Testis (tissue), 3 donors: Measurements from ENCODE around the gene PRKG1. TPM values are rescaled to one million over a fixed set of nuclear protein-coding genes. Genes with fewer than 3 reads are reported as not detected.

ENCODE experiments used
- DNase-seq: peaks from one replicate; pipeline ENCODE4 v3.0.0-alpha.2; 2019
- H3K27ac ChIP-seq, 2 donors: fragments of 200-600 bp; sonication (generic); one replicate each; pipeline ENCODE4 v1.5.1; 2019
- H3K27me3 ChIP-seq: fragments of 200-600 bp; sonication (generic); one replicate; pipeline ENCODE4 v1.5.1; 2019
- H3K36me3 ChIP-seq: fragments of 200-600 bp; sonication (generic); one replicate; pipeline ENCODE4 v1.5.1; 2017; ENCODE audit warnings: low read depth; ENCODE audit errors: missing control alignments
- H3K4me1 ChIP-seq: fragments of 200-600 bp; sonication (generic); one replicate; pipeline ENCODE4 v1.5.1; 2019
- H3K4me3 ChIP-seq, 2 donors: fragments of 200-600 bp; sonication (generic); one replicate each; pipeline ENCODE4 v1.5.1; 2017 to 2019
- H3K9me3 ChIP-seq: fragments of 200-600 bp; sonication (generic); one replicate; pipeline ENCODE4 v1.5.1; 2017
- POLR2A ChIP-seq: fragments of 450-650 bp; IDR thresholded peaks from one replicate; pipeline ENCODE4 v1.6.1; 2017; ENCODE audit warnings: antibody characterized with exemption, mild to moderate bottlenecking, moderate library complexity
- WGBS, 2 donors: methylation state at CpG; one replicate each; pipeline ENCODE4 v1.1.5; 2018; 5-methylcytosine and 5-hydroxymethylcytosine counted together
- intact Hi-C: fragments of 100-400 bp; cut with DNase I; formaldehyde crosslinking; loops from one replicate; pipeline ENCODE4 v1.15.1; 2023; ENCODE audit warnings: low total_unique reads
- polyA plus RNA-seq: library from polyadenylated mRNA; stranded (reverse); fragments of 350-450 nt; fragmentation: Illumina TruSeq; extraction: RNeasy Lipid Tissue Mini Kit (QIAGEN cat#74804); gene quantifications from one replicate; pipeline ENCODE4 v1.2.3, GENCODE V29; 2014; ENCODE audit warnings: low read depth, low replicate concordance; ENCODE audit not compliant: insufficient read depth
- total RNA-seq, 2 donors: library from RNA; depleted of rRNA; stranded (reverse); fragments of >200 nt; gene quantifications; one replicate each; pipeline ENCODE4 v1.2.3, GENCODE V29; 2016
- TF ChIP-seq, protein P1 (sequence below), 3 experiments: fragments of 450-650 bp in 2 of 3; fragments of 200-600 bp in 1 of 3; sonication (generic) in 1 of 3; IDR thresholded peaks; one replicate each; pipeline ENCODE4 v1.5.1; 2016 to 2019; ENCODE audit warnings: antibody characterized with exemption in 3 of 3, mild to moderate bottlenecking in 2 of 3, moderate library complexity in 1 of 3

The PRKG1 gene
- total and polyA plus RNA-seq, 3 donors from 2014 or later: 6.3 to 15.3 (median 12.5) TPM

DNA sequence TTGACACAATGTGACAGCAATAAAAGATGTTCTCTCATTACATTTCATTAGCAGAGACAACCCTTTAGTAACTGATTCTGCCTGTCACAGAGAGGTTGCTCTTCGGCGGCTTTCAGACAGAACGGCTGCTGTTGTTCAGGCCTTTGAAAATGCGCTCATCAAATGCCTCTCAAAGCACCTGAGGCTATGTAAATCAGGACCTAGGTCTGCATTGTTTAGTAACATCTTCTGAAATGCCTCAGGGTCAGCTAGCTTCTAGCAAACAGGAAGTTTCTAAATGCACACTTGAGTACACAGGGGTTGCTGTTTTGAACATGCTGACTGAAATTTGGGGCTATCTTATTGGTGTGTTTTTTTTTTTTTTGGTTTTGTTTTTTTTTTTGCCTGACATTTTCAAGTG lies 1096.5 kb downstream of the PRKG1 start:
- Histone ChIP-seq H3K27ac (no peak overlapping the region), H3K9me3 (no peaks in the 10 kb centered on the region), H3K36me3 (no peaks in the 10 kb centered on the region), H3K27me3 (no peaks in the 10 kb centered on the region), H3K4me3 (no peak overlapping the region), H3K4me1 (no peaks in the 10 kb centered on the region)
- 70 to 75% methylated on average over 3 of the region's 4 CpGs for WGBS, 2 donors
- intact Hi-C loops: no loop called here
- no peak for DNase-seq
- TF ChIP-seq, protein P1, sequence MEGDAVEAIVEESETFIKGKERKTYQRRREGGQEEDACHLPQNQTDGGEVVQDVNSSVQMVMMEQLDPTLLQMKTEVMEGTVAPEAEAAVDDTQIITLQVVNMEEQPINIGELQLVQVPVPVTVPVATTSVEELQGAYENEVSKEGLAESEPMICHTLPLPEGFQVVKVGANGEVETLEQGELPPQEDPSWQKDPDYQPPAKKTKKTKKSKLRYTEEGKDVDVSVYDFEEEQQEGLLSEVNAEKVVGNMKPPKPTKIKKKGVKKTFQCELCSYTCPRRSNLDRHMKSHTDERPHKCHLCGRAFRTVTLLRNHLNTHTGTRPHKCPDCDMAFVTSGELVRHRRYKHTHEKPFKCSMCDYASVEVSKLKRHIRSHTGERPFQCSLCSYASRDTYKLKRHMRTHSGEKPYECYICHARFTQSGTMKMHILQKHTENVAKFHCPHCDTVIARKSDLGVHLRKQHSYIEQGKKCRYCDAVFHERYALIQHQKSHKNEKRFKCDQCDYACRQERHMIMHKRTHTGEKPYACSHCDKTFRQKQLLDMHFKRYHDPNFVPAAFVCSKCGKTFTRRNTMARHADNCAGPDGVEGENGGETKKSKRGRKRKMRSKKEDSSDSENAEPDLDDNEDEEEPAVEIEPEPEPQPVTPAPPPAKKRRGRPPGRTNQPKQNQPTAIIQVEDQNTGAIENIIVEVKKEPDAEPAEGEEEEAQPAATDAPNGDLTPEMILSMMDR (IDR thresholded peaks at IDR 0.05): no peak
- no peak for TF ChIP-seq POLR2A

DNA sequence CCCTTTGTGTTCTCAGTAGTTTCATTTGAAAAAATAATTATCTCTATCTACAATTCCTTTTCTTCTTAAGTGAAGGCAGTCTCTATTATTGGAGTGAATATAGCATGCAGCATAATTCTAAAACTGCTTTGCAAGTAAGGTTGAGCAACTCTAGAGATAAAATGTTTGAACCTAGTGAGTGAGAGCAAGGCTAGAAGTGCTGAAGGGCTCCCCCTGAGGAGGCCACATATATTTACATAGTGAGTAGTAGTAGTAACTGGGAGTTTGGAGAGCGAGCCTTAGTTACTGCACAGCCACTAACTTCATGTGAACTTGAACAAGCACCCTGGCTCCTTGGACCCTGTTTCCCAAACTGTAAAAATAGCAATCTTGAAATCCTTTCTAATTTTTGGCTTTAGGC lies 1098.3 kb downstream of the PRKG1 start:
- Histone ChIP-seq H3K27ac (no peak overlapping the region), H3K4me1 (no peaks in the 10 kb centered on the region), H3K36me3 (no peaks in the 10 kb centered on the region), H3K27me3 (no peaks in the 10 kb centered on the region), H3K9me3 (no peaks in the 10 kb centered on the region), H3K4me3 (no peak overlapping the region)
- WGBS, 2 donors: 68 to 80% methylated on average over 1 of the region's 1 CpG
- intact Hi-C loops: no loop called here
- DNase-seq: no peak
- TF ChIP-seq POLR2A: no peak
- TF ChIP-seq, protein P1 (IDR thresholded peaks at IDR 0.05): no peak

DNA sequence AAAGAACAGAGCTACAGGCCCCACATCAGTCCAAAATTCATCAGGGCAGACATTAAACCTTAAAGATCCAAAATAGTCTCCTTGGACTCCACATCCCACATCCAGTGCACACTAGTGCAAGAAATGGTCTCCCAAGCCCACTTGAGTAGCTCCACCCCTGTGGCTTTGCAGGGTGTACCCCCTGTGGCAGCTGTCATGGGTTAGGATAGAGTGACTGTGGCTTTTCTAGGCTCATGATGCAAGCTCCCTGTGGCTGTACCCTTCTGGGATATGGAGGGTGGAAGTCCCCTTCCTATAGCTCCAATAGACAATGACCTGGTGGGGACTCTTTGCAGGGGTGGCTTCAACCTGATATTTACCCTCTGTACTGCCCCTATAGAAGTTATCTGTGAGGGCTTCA lies 1111.0 kb downstream of the PRKG1 start:
- DNase-seq: no peak
- H3K9me3 ChIP-seq: no peaks in the 10 kb centered on the region
- no peak overlapping the region for H3K4me3 ChIP-seq
- intact Hi-C loops: no loop called here
- no peaks in the 10 kb centered on the region for H3K27me3 ChIP-seq
- H3K4me1 ChIP-seq: no peaks in the 10 kb centered on the region
- no peak overlapping the region for H3K27ac ChIP-seq
- no peak for TF ChIP-seq POLR2A
- TF ChIP-seq, protein P1 (IDR thresholded peaks at IDR 0.05): no peak
- no peaks in the 10 kb centered on the region for H3K36me3 ChIP-seq

DNA sequence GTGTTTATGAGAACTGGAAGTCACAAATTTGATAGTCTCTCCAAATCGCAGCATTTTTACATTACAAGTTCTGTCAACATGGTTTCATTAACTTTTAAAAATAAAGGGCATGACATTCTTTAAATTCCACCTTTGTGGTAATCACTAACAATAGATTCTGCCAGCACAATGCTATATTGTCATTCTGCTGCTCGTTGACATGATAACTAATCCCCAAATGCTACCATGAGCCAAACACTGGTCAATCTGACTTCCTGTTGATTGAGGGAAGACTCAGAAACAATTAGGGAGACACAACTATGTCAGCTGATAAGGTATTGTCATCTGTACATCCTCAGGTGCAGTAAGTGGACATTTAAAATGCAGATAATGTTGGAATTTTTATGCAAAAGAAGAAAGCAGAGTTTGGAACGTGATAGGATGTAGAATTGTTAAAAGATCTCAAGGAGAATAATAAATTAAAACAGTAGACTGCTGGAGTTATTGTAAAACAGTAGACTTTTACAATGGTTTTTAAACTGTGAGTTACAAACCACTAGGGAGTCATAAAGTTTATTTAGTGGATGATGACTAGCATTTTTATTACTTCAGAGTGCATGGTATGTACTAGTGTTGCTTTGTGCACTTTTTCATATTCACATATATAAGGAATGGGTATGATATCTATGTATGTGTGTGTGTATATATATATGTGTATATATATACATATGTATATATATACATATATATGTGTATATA lies 1113.4 kb downstream of the PRKG1 start:
- TF ChIP-seq POLR2A: no peak
- TF ChIP-seq, protein P1 (IDR thresholded peaks at IDR 0.05): no peak
- H3K4me1 ChIP-seq: no peaks in the 10 kb centered on the region
- no peaks in the 10 kb centered on the region for H3K9me3 ChIP-seq
- no peak overlapping the region for H3K4me3 ChIP-seq
- DNase-seq: no peak
- H3K36me3 ChIP-seq: no peaks in the 10 kb centered on the region
- WGBS, 2 donors: 53 to 63% methylated on average over 3 of the region's 3 CpGs
- no peak overlapping the region for H3K27ac ChIP-seq
- H3K27me3 ChIP-seq: no peaks in the 10 kb centered on the region
- intact Hi-C loops: no loop called here

DNA sequence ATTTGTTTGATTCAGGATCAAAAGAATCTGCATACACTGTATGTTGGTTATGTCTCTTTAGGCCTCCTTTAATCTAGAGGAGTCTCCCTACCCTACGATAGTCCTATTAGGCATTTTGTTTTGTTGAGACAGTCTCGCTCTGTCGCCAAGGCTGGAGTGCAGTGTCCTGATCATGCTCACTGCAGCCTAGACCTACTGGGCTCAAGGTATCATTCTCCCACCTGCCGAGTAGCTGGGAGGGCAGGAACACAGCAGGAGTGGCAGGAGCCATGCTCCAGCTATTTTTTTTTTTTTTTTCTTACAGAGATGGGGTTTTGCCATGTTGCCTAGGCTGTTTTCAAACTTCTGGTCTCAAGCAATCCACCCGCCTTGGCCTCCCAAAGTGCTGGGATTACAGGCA lies 1116.8 kb downstream of the PRKG1 start:
- H3K36me3 ChIP-seq: no peaks in the 10 kb centered on the region
- H3K4me3 ChIP-seq: no peak overlapping the region
- DNase-seq: no peak
- H3K27ac ChIP-seq: no peak overlapping the region
- TF ChIP-seq POLR2A: no peak
- TF ChIP-seq, protein P1 (IDR thresholded peaks at IDR 0.05): no peak
- 91 to 96% methylated on average over 5 of the region's 5 CpGs for WGBS, 2 donors
- intact Hi-C loops: no loop called here
- no peaks in the 10 kb centered on the region for H3K9me3 ChIP-seq
- no peaks in the 10 kb centered on the region for H3K27me3 ChIP-seq
- no peaks in the 10 kb centered on the region for H3K4me1 ChIP-seq
